ENCODE results near the gene UGT1A1. TPM values are rescaled to one million over a fixed set of nuclear protein-coding genes. Genes with fewer than 3 reads are reported as not detected.

UGT1A1 gene
- total and polyA plus RNA-seq, 10 of the 15 experiments (the other 5 are each of a cell fraction or from before 2014, with no cell fraction given): not detected

DNA sequence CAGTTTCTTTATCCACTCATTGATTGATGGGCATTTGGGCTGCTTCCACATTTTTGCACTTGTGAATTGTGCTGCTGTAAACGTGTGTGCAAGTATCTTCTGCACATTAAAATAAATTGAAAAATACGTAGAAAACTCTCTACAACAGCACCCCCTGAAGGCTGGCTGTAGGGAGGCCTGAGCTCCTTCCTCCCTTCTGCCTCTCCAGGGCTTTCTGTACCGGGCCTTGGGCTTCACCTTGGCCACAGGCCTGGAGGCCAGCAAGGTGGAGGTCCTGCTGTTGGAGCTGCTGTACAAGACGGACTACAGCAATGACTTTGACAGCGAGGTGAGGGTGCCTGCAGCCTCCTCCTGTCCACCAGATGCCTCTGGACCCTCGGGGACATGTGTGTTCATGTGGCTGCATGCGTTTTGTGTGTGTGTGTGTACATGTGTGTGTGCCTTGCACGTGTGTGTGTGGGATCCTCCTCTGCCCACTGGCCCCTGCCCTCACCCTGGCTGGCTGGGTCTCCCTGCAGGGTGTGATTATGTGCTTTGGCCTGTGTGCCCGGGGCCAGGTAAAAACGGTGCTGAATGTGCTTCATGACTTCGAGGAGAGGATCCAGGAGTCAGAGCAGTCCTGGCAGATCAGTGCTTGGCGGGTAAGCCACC is 47.3 kb downstream of the UGT1A1 start:
- Histone ChIP-seq H3K9ac (ENCODE audit: control insufficient read depth, insufficient read depth, low read length) (no peak overlapping the region), H3K27me3 (replicated peaks in 1 of 2; ENCODE audit: control insufficient read depth in 2 of 2, insufficient read depth in 2 of 2, low read length in 1 of 2) (no peaks in the 10 kb centered on the region; a peak in 2 of 4 replicates), H3K4me2 (ENCODE audit: control insufficient read depth, insufficient read depth) (no peak overlapping the region), H3K4me1 (ENCODE audit: control insufficient read depth, insufficient read depth, low read length) (no peaks in the 10 kb centered on the region), H3K9me3 (replicated peaks; ENCODE audit: control insufficient read depth, insufficient read depth, low read length) (no peaks in the 10 kb centered on the region), H3K36me3 (ENCODE audit: control insufficient read depth in 2 of 2, insufficient read depth in 2 of 2, low read length in 1 of 2) (no peaks in the 10 kb centered on the region), H3K79me2 (ENCODE audit: control insufficient read depth, insufficient read depth, low read length) (no peaks in the 10 kb centered on the region), H4K20me1 (ENCODE audit: control insufficient read depth, insufficient read depth) (no peaks in the 10 kb centered on the region), H3K4me3 (no peak overlapping the region), H3K27ac (ENCODE audit: control insufficient read depth, insufficient read depth) (no peak overlapping the region), H2AFZ (ENCODE audit: control insufficient read depth, low read depth, low read length) (no peak overlapping the region)
- CTCF ChIA-PET: no interaction called here
- RAD21 ChIA-PET (ENCODE audit: unreplicated experiment): no interaction called here
- in situ Hi-C loops (cut with MboI): no loop called here
- intact Hi-C loops (cut with micrococcal nuclease; ENCODE audit: unreplicated experiment): no loop called here
- no peak for ATAC-seq
- TF ChIP-seq ZNF274 (IDR thresholded peaks at IDR 0.05; ENCODE audit: insufficient read depth, insufficient read length): no peak
- TF ChIP-seq EZH2 (IDR thresholded peaks at IDR 0.05; ENCODE audit: borderline replicate concordance, control insufficient read depth, low read depth, low read length): no peak
- TF ChIP-seq, protein P1, sequence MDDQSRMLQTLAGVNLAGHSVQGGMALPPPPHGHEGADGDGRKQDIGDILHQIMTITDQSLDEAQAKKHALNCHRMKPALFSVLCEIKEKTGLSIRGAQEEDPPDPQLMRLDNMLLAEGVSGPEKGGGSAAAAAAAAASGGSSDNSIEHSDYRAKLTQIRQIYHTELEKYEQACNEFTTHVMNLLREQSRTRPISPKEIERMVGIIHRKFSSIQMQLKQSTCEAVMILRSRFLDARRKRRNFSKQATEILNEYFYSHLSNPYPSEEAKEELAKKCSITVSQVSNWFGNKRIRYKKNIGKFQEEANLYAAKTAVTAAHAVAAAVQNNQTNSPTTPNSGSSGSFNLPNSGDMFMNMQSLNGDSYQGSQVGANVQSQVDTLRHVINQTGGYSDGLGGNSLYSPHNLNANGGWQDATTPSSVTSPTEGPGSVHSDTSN (IDR thresholded peaks at IDR 0.05; ENCODE audit: insufficient replicate concordance, low read depth, low read length): no peak
- 10% methylated on average over 12 of the region's 12 CpGs for WGBS (ENCODE audit: insufficient coverage, insufficient replicate concordance, low lambda C conversion rate, missing lambda C conversion rate)
- DNase-seq (ENCODE audit: low read depth, low spot score): no peak
- no peak for FAIRE-seq
- POLR2A ChIA-PET: no interaction called here
- BruUV-seq (replicated peaks): no TSS peak
- SMC1A ChIA-PET (ENCODE audit: uncharacterized antibody, unreplicated experiment): no interaction called here

All from GM12878 (cell line).